Measurements from ENCODE around the gene GDPGP1. TPM values are rescaled to one million over a fixed set of nuclear protein-coding genes. Genes with fewer than 3 reads are reported as not detected.
"Not testable (repeated sequence)": the region's sequence is repeated elsewhere in the genome, so short reads cannot be mapped to it uniquely, and the experiment has no call there.

GDPGP1 gene, protein sequence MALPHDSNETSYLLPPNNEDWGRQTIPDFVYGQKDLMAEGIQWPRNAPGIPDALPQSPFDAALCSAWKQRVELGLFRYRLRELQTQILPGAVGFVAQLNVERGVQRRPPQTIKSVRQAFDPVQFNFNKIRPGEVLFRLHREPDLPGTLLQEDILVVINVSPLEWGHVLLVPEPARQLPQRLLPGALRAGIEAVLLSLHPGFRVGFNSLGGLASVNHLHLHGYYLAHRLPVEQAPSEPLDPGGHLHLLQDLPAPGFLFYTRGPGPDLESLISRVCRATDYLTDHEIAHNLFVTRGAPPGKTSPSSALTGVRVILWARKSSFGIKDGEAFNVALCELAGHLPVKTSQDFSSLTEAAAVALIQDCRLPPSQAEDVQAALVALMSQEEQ
- 2.0 and 2.9 TPM in 2 replicates for total RNA-seq

DNA sequence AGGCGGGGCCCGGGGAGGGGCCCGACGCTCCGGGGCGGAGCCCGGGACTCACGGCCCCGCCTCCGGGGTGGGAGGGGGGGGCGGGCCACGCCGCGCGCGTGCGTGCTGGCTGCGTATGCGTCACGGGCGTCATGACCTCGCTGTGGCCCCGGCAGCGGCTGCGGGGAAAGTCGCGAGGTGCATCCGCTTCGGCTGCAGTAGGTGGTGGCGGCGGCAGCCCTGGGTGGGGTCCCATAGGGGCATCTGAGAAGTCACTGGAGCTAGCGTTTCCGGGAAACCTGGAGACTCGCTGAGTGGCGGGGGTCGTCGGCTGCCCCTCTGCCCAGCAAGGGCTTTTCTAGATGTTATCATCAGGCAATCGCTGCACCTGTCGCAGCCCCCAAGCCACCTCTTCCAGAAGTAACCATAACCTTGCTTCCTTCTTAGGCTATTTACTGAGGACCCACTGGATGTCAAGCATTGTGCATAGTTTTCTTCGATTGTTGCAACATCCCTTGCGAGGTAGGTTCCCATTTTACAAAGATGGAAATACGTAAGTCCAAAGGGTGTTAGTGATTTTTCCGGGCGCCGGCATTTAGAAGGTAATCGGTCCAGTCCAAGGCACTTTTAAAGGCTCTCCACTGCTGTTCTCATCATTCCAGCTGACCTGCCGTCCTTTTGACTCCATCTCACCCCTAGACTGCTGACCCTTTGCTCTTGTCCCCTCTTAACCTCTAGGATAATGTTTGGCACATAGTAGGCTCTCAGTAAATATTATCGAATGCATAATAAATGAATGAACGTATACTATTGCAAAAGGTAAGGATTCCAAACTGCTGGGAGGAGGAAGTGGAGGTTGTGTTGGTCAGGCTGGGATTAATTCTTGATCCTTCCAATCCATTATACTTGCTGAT, at the start of gene GDPGP1:
Gene GDPGP1 (plus strand): TSS at position 114 of the 893 bp plus-strand sequence. CDS start 6,700 bp downstream, outside the sequence.
- DNase-seq (ENCODE audit: low read depth) (no peak), FAIRE-seq (no peak)
- Histone ChIP-seq H3K36me3 (ENCODE audit: control insufficient read depth, insufficient read depth, low read length) (peaks cover 7% of the 10 kb centered on the region), H3K4me3 (ENCODE audit: low read depth, low read length) (peak within 1 kb of the TSS; percentile 72), H3K27me3 (ENCODE audit: control insufficient read depth, insufficient read depth, low read length) (no peaks in the 10 kb centered on the region)
- TF ChIP-seq, protein P1, sequence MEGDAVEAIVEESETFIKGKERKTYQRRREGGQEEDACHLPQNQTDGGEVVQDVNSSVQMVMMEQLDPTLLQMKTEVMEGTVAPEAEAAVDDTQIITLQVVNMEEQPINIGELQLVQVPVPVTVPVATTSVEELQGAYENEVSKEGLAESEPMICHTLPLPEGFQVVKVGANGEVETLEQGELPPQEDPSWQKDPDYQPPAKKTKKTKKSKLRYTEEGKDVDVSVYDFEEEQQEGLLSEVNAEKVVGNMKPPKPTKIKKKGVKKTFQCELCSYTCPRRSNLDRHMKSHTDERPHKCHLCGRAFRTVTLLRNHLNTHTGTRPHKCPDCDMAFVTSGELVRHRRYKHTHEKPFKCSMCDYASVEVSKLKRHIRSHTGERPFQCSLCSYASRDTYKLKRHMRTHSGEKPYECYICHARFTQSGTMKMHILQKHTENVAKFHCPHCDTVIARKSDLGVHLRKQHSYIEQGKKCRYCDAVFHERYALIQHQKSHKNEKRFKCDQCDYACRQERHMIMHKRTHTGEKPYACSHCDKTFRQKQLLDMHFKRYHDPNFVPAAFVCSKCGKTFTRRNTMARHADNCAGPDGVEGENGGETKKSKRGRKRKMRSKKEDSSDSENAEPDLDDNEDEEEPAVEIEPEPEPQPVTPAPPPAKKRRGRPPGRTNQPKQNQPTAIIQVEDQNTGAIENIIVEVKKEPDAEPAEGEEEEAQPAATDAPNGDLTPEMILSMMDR (IDR thresholded peaks at IDR 0.05; ENCODE audit: insufficient read depth, low read length, severe bottlenecking), result no peak

DNA sequence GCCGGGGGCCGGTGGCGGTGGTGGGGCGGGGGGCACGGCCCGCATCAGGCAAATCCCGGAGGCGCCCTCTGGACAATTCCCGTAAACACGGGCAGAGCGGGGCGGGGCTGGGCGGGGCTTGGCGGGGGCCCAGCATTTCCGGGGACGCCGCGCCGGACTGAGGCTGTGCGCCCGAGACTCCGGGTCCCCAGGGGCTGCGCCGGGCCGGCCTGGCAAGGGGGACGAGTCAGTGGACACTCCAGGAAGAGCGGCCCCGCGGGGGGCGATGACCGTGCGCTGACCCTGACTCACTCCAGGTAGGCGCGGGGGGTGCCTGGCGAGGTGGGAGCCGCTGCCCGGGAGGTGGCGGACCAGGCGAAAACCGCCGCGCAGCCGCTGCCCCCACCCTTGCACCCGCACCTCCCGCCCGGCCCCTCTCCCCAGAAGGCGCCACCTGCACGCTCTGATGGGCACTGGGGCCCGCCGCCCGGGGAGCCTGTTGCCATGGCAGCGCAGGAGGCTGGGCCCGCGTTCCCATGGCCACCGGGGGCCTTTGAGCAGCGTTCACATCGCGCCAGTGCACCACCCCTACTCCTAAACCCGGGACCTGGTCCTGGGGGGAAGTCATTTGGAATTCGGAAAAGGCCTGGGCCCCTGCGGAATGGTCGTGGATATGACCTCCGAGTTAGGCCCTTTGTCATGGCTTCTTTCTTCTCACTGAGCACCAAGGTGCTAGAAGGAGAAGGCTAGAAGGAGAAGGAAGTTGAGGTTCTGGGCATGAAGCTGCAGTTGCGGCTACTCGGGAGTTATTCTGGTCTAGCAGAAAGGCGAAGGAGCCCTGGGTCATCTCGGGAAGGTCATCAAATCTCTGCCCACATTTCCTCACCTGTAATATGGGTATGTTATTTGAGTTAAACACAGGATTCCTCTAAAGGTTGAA, 49.0 kb upstream of the GDPGP1 start:
- peak overlapping the region; percentile 90 for H3K4me3 ChIP-seq (ENCODE audit: low read depth, low read length)
- TF ChIP-seq, protein P1 (IDR thresholded peaks at IDR 0.05; ENCODE audit: insufficient read depth, low read length, severe bottlenecking), result no peak
- DNase-seq (ENCODE audit: low read depth) (peak; percentile 18), FAIRE-seq (no peak)
- no peaks in the 10 kb centered on the region for H3K36me3 ChIP-seq (ENCODE audit: control insufficient read depth, insufficient read depth, low read length)
- no peaks in the 10 kb centered on the region for H3K27me3 ChIP-seq (ENCODE audit: control insufficient read depth, insufficient read depth, low read length)

DNA sequence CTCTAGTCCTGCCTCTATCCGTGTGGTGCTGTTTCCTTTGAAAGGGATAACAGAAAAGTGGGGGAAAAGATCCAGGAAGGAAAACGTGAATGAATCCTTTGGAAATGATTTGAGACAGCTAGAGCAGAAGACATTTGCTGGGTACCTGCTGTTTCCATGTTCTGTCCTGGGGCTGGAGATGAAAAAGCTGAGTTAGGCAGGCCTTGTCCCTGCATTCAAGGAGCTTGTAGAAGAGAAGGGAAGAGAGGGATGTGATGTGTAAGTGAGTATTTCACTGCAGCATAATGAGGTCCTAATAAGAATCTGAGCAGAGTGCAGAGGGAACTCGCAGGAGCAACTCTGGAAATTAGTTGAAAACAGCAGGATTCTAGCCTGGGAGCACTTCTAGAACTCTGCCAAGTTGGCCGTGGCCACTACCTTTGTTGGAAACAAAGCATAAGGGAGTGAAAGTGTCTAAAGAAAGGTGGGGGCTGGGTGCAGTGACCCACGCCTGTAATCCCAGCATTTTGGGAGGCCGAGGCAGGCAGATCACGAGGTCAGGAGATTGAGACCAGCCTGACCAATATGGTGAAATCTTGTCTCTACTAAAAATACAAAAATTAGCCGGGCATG, 46.6 kb upstream of the GDPGP1 start:
- no peak for DNase-seq (ENCODE audit: low read depth)
- no peak for FAIRE-seq
- no peak overlapping the region for H3K4me3 ChIP-seq (ENCODE audit: low read depth, low read length)
- TF ChIP-seq, protein P1 (IDR thresholded peaks at IDR 0.05; ENCODE audit: insufficient read depth, low read length, severe bottlenecking), result no peak
- H3K27me3 ChIP-seq (ENCODE audit: control insufficient read depth, insufficient read depth, low read length), result no peaks in the 10 kb centered on the region
- H3K36me3 ChIP-seq (ENCODE audit: control insufficient read depth, insufficient read depth, low read length), result no peaks in the 10 kb centered on the region

GRCh38 chr15:90188065-90188464, 45.9 kb upstream of the GDPGP1 start:
- DNase-seq (ENCODE audit: low read depth); H3K27me3 ChIP-seq (ENCODE audit: control insufficient read depth, insufficient read depth, low read length); H3K4me3 ChIP-seq (ENCODE audit: low read depth, low read length); FAIRE-seq; H3K36me3 ChIP-seq (ENCODE audit: control insufficient read depth, insufficient read depth, low read length): not testable (repeated sequence)

DNA sequence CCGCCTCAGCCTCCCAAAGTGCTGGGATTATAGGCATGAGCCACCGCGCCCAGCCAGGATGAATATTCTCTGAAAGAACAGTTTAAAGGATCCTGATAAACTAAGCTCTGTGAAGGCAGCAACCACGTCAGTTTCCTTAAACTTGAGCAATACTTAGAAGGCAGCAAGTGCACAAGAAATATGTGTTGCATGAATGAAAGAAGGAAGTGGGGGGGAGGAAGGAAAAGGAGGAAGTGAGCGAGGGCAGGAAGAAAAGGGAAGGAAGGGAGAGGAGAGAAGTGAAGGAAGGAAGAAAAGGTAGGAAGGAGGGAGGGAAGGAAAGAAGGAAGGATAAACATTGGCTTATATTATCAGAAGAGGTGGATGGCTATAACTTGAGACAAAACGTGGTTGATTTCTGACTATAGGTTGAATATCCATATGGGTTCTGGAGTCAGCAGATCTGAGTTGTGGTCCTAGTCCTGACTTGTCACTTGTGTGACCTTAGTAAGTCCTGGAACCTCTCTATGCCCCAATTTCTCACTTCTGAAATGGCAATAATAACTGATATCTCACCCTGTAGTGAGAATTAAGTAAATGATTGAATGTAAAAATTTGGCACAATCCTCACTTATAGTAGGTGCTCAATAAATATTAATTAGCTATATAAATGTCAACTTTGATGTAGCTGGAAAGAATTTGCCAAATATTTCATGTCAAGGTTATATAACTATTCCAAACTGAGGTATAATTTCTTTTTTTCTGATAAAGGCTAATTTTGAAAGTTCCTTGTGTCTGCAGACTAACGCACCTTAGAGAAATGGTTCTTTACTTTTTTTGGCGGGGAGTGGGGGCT, 44.9 kb upstream of the GDPGP1 start:
- H3K36me3 ChIP-seq (ENCODE audit: control insufficient read depth, insufficient read depth, low read length), result peaks cover 7% of the 10 kb centered on the region
- H3K27me3 ChIP-seq (ENCODE audit: control insufficient read depth, insufficient read depth, low read length), result no peaks in the 10 kb centered on the region
- TF ChIP-seq, protein P1 (IDR thresholded peaks at IDR 0.05; ENCODE audit: insufficient read depth, low read length, severe bottlenecking), result no peak
- H3K4me3 ChIP-seq (ENCODE audit: low read depth, low read length), result no peak overlapping the region
- FAIRE-seq (no peak), DNase-seq (ENCODE audit: low read depth) (peak; percentile 37)

Measured in bronchial epithelial cell (primary cell).